Liver (tissue), 9 donors: ENCODE results near the gene CNBP. TPM values are rescaled to one million over a fixed set of nuclear protein-coding genes. Genes with fewer than 3 reads are reported as not detected.

Source experiments
- DNase-seq: peaks from one replicate; pipeline ENCODE4 v3.0.0-alpha.2; 2017; ENCODE audit warnings: low spot score
- H3K27ac ChIP-seq, 2 donors: one replicate each; pipeline ENCODE4 v1.7.0; 2013; ENCODE audit warnings: inconsistent platforms in 2 of 2, low read length in 2 of 2, control low read depth in 1 of 2, low read depth in 1 of 2, mild to moderate bottlenecking in 1 of 2
- H3K27me3 ChIP-seq, 4 donors: one replicate each; pipeline versions ENCODE4 v1.6.1 to v1.7.0; 2013; ENCODE audit warnings: low read length in 3 of 4, inconsistent platforms in 1 of 4, mild to moderate bottlenecking in 1 of 4, moderate library complexity in 1 of 4; ENCODE audit not compliant: control insufficient read depth in 4 of 4, insufficient read depth in 4 of 4
- H3K36me3 ChIP-seq, 4 donors: one replicate each; pipeline versions ENCODE4 v1.6.1 to v1.7.0; 2013; ENCODE audit warnings: low read length in 3 of 4, mild to moderate bottlenecking in 3 of 4, low read depth in 1 of 4, moderate library complexity in 1 of 4; ENCODE audit not compliant: control insufficient read depth in 4 of 4, insufficient read depth in 3 of 4
- H3K4me1 ChIP-seq, 4 donors: one replicate each; pipeline versions ENCODE4 v1.6.1 to v1.7.0; 2013; ENCODE audit warnings: low read length in 3 of 4, mild to moderate bottlenecking in 3 of 4, moderate library complexity in 1 of 4; ENCODE audit not compliant: control insufficient read depth in 4 of 4, insufficient read depth in 4 of 4
- H3K4me3 ChIP-seq, 3 donors: one replicate each; pipeline versions ENCODE4 v1.6.1 to v1.7.0; 2013; ENCODE audit warnings: low read length in 3 of 3, control low read depth in 1 of 3, low read depth in 1 of 3, mild to moderate bottlenecking in 1 of 3
- H3K9ac ChIP-seq, 2 donors: one replicate each; pipeline ENCODE4 v1.7.0; 2013; ENCODE audit warnings: low read length in 2 of 2, mild to moderate bottlenecking in 2 of 2, moderate library complexity in 2 of 2, control low read depth in 1 of 2, low read depth in 1 of 2
- H3K9me3 ChIP-seq, 4 donors: one replicate each; pipeline versions ENCODE4 v1.6.1 to v1.7.0; 2013; ENCODE audit warnings: low read length in 3 of 4; ENCODE audit not compliant: control insufficient read depth in 4 of 4
- FOXA1 ChIP-seq: IDR thresholded peaks from 2 replicates; pipeline ENCODE4 v1.6.1; 2016; ENCODE audit warnings: antibody characterized with exemption
- FOXA2 ChIP-seq: IDR thresholded peaks from 2 replicates; pipeline ENCODE4 v1.6.1; 2016; ENCODE audit warnings: antibody characterized with exemption
- GABPA ChIP-seq, 2 donors: IDR thresholded peaks in 1 of 2; conservative IDR thresholded peaks in 1 of 2; 2 replicates each; pipeline ENCODE4 v1.6.1; 2016; ENCODE audit warnings: antibody characterized with exemption in 2 of 2, mild to moderate bottlenecking in 1 of 2, moderate library complexity in 1 of 2
- HNF4A ChIP-seq, 2 donors: conservative IDR thresholded peaks; 2 replicates each; pipeline ENCODE4 v1.6.1; 2016; ENCODE audit warnings: antibody characterized with exemption in 2 of 2, mild to moderate bottlenecking in 2 of 2
- HNF4G ChIP-seq: IDR thresholded peaks from 2 replicates; pipeline ENCODE4 v1.6.1; 2016; ENCODE audit warnings: antibody characterized with exemption
- JUND ChIP-seq, 2 donors: IDR thresholded peaks; 2 replicates each; pipeline ENCODE4 v1.6.1; 2016; ENCODE audit warnings: antibody characterized with exemption in 2 of 2
- MAX ChIP-seq: IDR thresholded peaks from 2 replicates; pipeline ENCODE4 v1.6.1; 2016; ENCODE audit warnings: antibody characterized with exemption
- NR2F2 ChIP-seq: IDR thresholded peaks from 2 replicates; pipeline ENCODE4 v1.6.1; 2016; ENCODE audit warnings: antibody characterized with exemption
- REST ChIP-seq: IDR thresholded peaks from 2 replicates; pipeline ENCODE4 v1.6.1; 2016; ENCODE audit warnings: antibody characterized with exemption, mild to moderate bottlenecking
- SP1 ChIP-seq: IDR thresholded peaks from 2 replicates; pipeline ENCODE4 v1.6.1; 2018; ENCODE audit warnings: antibody characterized with exemption, mild to moderate bottlenecking
- TAF1 ChIP-seq: conservative IDR thresholded peaks from 2 replicates; pipeline ENCODE4 v1.6.1; 2016; ENCODE audit warnings: antibody characterized with exemption, mild to moderate bottlenecking
- YY1 ChIP-seq: IDR thresholded peaks from 2 replicates; pipeline ENCODE4 v1.6.1; 2016; ENCODE audit warnings: antibody characterized with exemption, mild to moderate bottlenecking
- ZBTB33 ChIP-seq: IDR thresholded peaks from 2 replicates; pipeline ENCODE4 v1.6.1; 2016; ENCODE audit warnings: antibody characterized with exemption
- WGBS: extraction: QIAGEN DNeasy Blood & Tissue Kit; methylation state at CpG from one replicate; pipeline ENCODE4 v1.1.7; 2013; 5-methylcytosine and 5-hydroxymethylcytosine counted together
- polyA plus RNA-seq, 2 donors: library from polyadenylated mRNA; stranded (reverse) in 1 of 2; unstranded in 1 of 2; fragments of 200-250 nt in 1 of 2; fragments of >200 nt in 1 of 2; fragmentation: Nextera tagmentation in 1 of 2; extraction: Ambion mirVana in 1 of 2; gene quantifications; one replicate each; pipeline versions ENCODE4 v1.2.1 to v1.2.3, GENCODE V29; 2013 to 2015
- total RNA-seq, 2 donors: library from RNA; depleted of rRNA; stranded (reverse); fragments of >200 nt; gene quantifications; one replicate each; pipeline ENCODE4 v1.2.3, GENCODE V29; 2014
- TF ChIP-seq, protein P1 (sequence below): fragments of 150-350 bp; IDR thresholded peaks from 2 replicates; pipeline ENCODE4 v1.5.1; 2017; ENCODE audit warnings: improper control_type of control experiment, low read depth, low read length; ENCODE audit not compliant: missing input control
- donor health status: healthy.
- donor health status: healthy.
- donor health status: healthy.
- donor health status: healthy.
- donor health status: healthy.

The CNBP gene
- total and polyA plus RNA-seq, 4 donors = 162 to 291 (median 214) TPM

DNA sequence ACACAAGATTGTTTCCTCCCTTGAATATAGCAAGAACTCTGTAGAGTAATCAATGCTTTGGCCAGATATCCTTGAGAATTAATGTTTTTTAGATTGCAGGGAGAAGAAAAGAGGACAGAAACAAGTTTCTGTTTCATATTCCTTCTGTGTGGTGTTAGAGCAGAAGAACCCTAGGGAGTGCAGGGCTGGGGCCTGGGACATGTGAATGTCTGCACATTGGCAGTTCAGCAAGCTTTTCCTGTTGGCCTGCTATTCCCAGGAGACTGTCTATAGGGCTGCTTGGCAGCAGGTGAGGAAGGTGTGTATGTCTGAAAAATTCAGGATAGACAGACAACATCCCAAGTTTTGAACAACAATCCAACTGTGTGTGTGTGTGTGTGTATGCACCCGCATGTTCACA lies 13.6 kb upstream of the CNBP start:
- 88% methylated on average over 1 of the region's 1 CpG for WGBS
- Histone ChIP-seq H3K27me3 (no peaks in the 10 kb centered on the region), H3K4me1 (peaks cover 7 to 35% (median 16%) of the 10 kb centered on the region in 4 donors), H3K4me3 (no peak overlapping the region), H3K9me3 (no peaks in the 10 kb centered on the region), H3K9ac (no peak overlapping the region), H3K27ac (peak overlapping the region in 1 of 2 donors; percentile 54), H3K36me3 (no peaks in the 10 kb centered on the region)
- DNase-seq = no peak
- no peak for TF ChIP-seq REST
- no peak for TF ChIP-seq TAF1
- TF ChIP-seq GABPA (IDR thresholded peaks at IDR 0.05 in 1 of 2, conservative IDR thresholded peaks at IDR 0.05 in 1 of 2) = no peak
- no peak for TF ChIP-seq FOXA1
- TF ChIP-seq, protein P1, sequence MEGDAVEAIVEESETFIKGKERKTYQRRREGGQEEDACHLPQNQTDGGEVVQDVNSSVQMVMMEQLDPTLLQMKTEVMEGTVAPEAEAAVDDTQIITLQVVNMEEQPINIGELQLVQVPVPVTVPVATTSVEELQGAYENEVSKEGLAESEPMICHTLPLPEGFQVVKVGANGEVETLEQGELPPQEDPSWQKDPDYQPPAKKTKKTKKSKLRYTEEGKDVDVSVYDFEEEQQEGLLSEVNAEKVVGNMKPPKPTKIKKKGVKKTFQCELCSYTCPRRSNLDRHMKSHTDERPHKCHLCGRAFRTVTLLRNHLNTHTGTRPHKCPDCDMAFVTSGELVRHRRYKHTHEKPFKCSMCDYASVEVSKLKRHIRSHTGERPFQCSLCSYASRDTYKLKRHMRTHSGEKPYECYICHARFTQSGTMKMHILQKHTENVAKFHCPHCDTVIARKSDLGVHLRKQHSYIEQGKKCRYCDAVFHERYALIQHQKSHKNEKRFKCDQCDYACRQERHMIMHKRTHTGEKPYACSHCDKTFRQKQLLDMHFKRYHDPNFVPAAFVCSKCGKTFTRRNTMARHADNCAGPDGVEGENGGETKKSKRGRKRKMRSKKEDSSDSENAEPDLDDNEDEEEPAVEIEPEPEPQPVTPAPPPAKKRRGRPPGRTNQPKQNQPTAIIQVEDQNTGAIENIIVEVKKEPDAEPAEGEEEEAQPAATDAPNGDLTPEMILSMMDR = no peak
- TF ChIP-seq MAX = no peak
- TF ChIP-seq HNF4A (conservative IDR thresholded peaks at IDR 0.05) = no peak
- TF ChIP-seq HNF4G = no peak
- no peak for TF ChIP-seq FOXA2
- no peak for TF ChIP-seq SP1
- TF ChIP-seq NR2F2 = no peak
- no peak for TF ChIP-seq YY1
- no peak for TF ChIP-seq JUND (IDR thresholded peaks at IDR 0.05)

DNA sequence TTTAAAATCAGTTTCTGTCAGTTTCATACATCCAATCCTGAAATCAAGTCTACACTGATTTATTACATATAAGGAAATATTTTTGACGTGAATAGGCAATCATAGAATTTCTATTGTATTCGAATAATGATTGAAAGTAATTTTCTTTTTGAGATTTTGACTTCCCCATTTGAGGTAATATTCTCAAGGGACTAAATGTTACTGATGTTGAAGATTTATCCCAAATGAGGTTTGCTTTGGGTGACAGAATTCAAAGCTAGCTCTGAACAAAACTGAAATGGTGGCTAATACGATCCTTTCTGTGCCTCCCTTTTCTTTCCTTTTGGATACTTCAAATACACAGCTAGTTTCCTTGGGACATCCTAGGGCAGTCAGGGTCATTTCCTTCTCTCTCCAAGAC lies 12.9 kb upstream of the CNBP start:
- TF ChIP-seq, protein P1 = no peak
- no peak for TF ChIP-seq HNF4A (conservative IDR thresholded peaks at IDR 0.05)
- peak; percentile 43 for TF ChIP-seq NR2F2
- no peak for TF ChIP-seq GABPA (IDR thresholded peaks at IDR 0.05 in 1 of 2, conservative IDR thresholded peaks at IDR 0.05 in 1 of 2)
- TF ChIP-seq ZBTB33 = no peak
- no peak for TF ChIP-seq SP1
- no peak overlapping the region for H3K4me3 ChIP-seq

More for the DNA sequence above, 12.9 kb upstream of the CNBP start:
- WGBS = 73% methylated on average over 3 of the region's 3 CpGs
- peaks cover 7 to 35% (median 16%) of the 10 kb centered on the region in 4 donors for H3K4me1 ChIP-seq
- no peak overlapping the region for H3K9ac ChIP-seq
- H3K27me3 ChIP-seq = no peaks in the 10 kb centered on the region
- no peaks in the 10 kb centered on the region for H3K36me3 ChIP-seq
- H3K27ac ChIP-seq = peak overlapping the region; percentile 75 to 84
- DNase-seq = no peak
- H3K9me3 ChIP-seq = no peaks in the 10 kb centered on the region
